K562 (cell line): ENCODE results near the gene GKAP1. TPM values are rescaled to one million over a fixed set of nuclear protein-coding genes. Genes with fewer than 3 reads are reported as not detected.

Source experiments
- ATAC-seq: fragments of 200-7000 bp; cut with Tn5 transposase; 3 replicates; pipeline ENCODE4 v1.9.1; 2020; ENCODE audit warnings: moderate library complexity
- BruUV-seq: library from RNA; stranded (reverse); fragments of 400-500 nt; replicated peaks from 2 replicates; lab custom pipeline; 2021; lab: Mats Ljungman, UMichigan
- CTCF ChIA-PET: fragments of 300-600 bp; formaldehyde crosslinking; extraction: SDS; loops from one replicate; lab custom pipeline; 2021; ENCODE audit warnings: low intra/inter-chr PET ratio; lab: Yijun Ruan, JAX
- POLR2A ChIA-PET: fragments of 300-600, 350-650 bp; sonication (Branson Sonifier 250); formaldehyde crosslinking; extraction: SDS; loops from one replicate; lab custom pipeline; 2021; ENCODE audit warnings: antibody characterized with exemption, inconsistent platforms; lab: Yijun Ruan, JAX
- DNase-seq, 4 experiments: peaks; one replicate each; pipeline versions ENCODE4 v3.0.0 to v3.0.0-alpha.2; 2011 to 2018; ENCODE audit warnings: low spot score in 3 of 4, mixed read lengths in 3 of 4; ENCODE audit errors: extremely low read depth in 1 of 4
- FAIRE-seq: peaks from 2 replicates; lab custom pipeline; 2011; peaks lifted over from hg19 to GRCh38; lab: Jason Lieb, UNC
- H2AFZ ChIP-seq: 2 replicates; pipeline ENCODE4 v1.6.0; 2011; ENCODE audit warnings: low read depth, low read length, control low read depth, inconsistent platforms
- H3K27ac ChIP-seq: fragments of 200-600 bp; 3 replicates; pipeline ENCODE4 v1.8.0; 2011; ENCODE audit warnings: low read depth, mild to moderate bottlenecking, control low read depth, inconsistent platforms, low read length, moderate library complexity, mixed read lengths; ENCODE audit errors: extremely low read depth
- H3K27me3 ChIP-seq, 2 experiments: fragments of 300-600 bp in 1 of 2; 2 replicates in 1 of 2; 3 replicates in 1 of 2; pipeline versions ENCODE4 v1.6.0 to v1.8.0; 2011; ENCODE audit warnings: inconsistent platforms in 2 of 2, low read length in 2 of 2, mild to moderate bottlenecking in 1 of 2, mixed read lengths in 1 of 2, moderate library complexity in 1 of 2; ENCODE audit not compliant: control insufficient read depth in 2 of 2, insufficient read depth in 2 of 2
- H3K36me3 ChIP-seq: fragments of 300-600 bp; 3 replicates; pipeline ENCODE4 v1.8.0; 2011; ENCODE audit warnings: mild to moderate bottlenecking, low read length, inconsistent platforms; ENCODE audit not compliant: control insufficient read depth, insufficient read depth
- H3K4me1 ChIP-seq, 2 experiments: fragments of 200-600 bp in 1 of 2; replicated peaks in 1 of 2; 2 replicates in 1 of 2; 3 replicates in 1 of 2; pipeline versions ENCODE4 v1.5.1 to v1.8.0; 2011; ENCODE audit warnings: inconsistent platforms in 2 of 2, low read length in 2 of 2, mild to moderate bottlenecking in 1 of 2, mixed read lengths in 1 of 2, moderate library complexity in 1 of 2; ENCODE audit not compliant: control insufficient read depth in 2 of 2, insufficient read depth in 2 of 2
- H3K4me2 ChIP-seq: 2 replicates; pipeline ENCODE4 v1.6.1; 2011; ENCODE audit warnings: low read length, control low read depth, inconsistent platforms, mixed read lengths; ENCODE audit not compliant: insufficient read depth
- H3K4me3 ChIP-seq: fragments of 200-600 bp; sonication (generic), shearing (Covaris generic); 2 replicates; pipeline ENCODE4 v1.5.1; 2016; ENCODE audit warnings: control low read depth, inconsistent platforms
- H3K79me2 ChIP-seq: fragments of 200-600 bp; 3 replicates; pipeline ENCODE4 v1.8.0; 2011; ENCODE audit warnings: low read length, inconsistent platforms; ENCODE audit not compliant: control insufficient read depth, insufficient read depth
- H3K9ac ChIP-seq, 2 experiments: 2 replicates each; pipeline versions ENCODE4 v1.6.0 to v1.6.1; 2011; ENCODE audit warnings: low read depth in 2 of 2, low read length in 2 of 2, control low read depth in 1 of 2, inconsistent platforms in 1 of 2, mild to moderate bottlenecking in 1 of 2, mixed read lengths in 1 of 2; ENCODE audit not compliant: insufficient read depth in 1 of 2
- H3K9me1 ChIP-seq: one replicate; pipeline ENCODE4 v1.6.0; 2011; ENCODE audit warnings: inconsistent platforms, mild to moderate bottlenecking, low read length, moderate library complexity; ENCODE audit not compliant: control insufficient read depth, insufficient read depth
- H3K9me3 ChIP-seq: replicated peaks from 2 replicates; pipeline ENCODE4 v1.5.1; 2011; ENCODE audit warnings: low read depth, low read length, inconsistent platforms; ENCODE audit not compliant: control insufficient read depth, insufficient read depth
- H4K20me1 ChIP-seq: replicated peaks from 2 replicates; pipeline ENCODE4 v1.6.1; 2011; ENCODE audit warnings: low read length, inconsistent platforms, mixed read lengths; ENCODE audit not compliant: control insufficient read depth, insufficient read depth
- ATF6 ChIP-seq: sonication (generic); formaldehyde crosslinking; IDR thresholded peaks from 2 replicates; pipeline ENCODE4 v1.4.0; 2020; ENCODE audit warnings: mild to moderate bottlenecking, missing genetic modification reagents
- CREB1 ChIP-seq, 2 experiments: sonication (generic) in 1 of 2; formaldehyde crosslinking in 1 of 2; IDR thresholded peaks; 2 replicates each; pipeline versions ENCODE4 v1.6.1 to v1.8.0; 2012 to 2022; ENCODE audit warnings: inconsistent platforms in 1 of 2, mild to moderate bottlenecking in 1 of 2, missing genetic modification reagents in 1 of 2, moderate library complexity in 1 of 2
- CSDE1 ChIP-seq, 2 experiments: fragments of 450-650 bp; IDR thresholded peaks; 2 replicates each; pipeline ENCODE4 v1.6.1; 2016; ENCODE audit warnings: mild to moderate bottlenecking in 1 of 2
- DDX20 ChIP-seq: fragments of 450-650 bp; IDR thresholded peaks from 2 replicates; pipeline ENCODE4 v1.6.1; 2016; ENCODE audit warnings: missing genetic modification characterization, low read depth, mild to moderate bottlenecking, missing compliant biosample characterization, moderate library complexity
- ETS2 ChIP-seq: IDR thresholded peaks from 2 replicates; pipeline ENCODE4 v1.6.1; 2016; ENCODE audit warnings: borderline replicate concordance, missing genetic modification characterization, mild to moderate bottlenecking, moderate library complexity, missing compliant biosample characterization; ENCODE audit not compliant: poor library complexity, severe bottlenecking
- GATAD2A ChIP-seq: fragments of 450-650 bp; IDR thresholded peaks from 2 replicates; pipeline ENCODE4 v1.6.1; 2017
- KDM5B ChIP-seq: fragments of 200-600 bp; sonication (generic); IDR thresholded peaks from 2 replicates; pipeline ENCODE4 v1.6.1; 2012; ENCODE audit warnings: low read depth, mild to moderate bottlenecking, moderate library complexity, low read length, control low read depth, inconsistent platforms; ENCODE audit not compliant: insufficient replicate concordance
- MTA3 ChIP-seq: fragments of 450-650 bp; formaldehyde crosslinking; IDR thresholded peaks from 2 replicates; pipeline ENCODE4 v1.6.1; 2017; ENCODE audit warnings: mild to moderate bottlenecking, borderline replicate concordance
- NR0B1 ChIP-seq: fragments of 450-650 bp; IDR thresholded peaks from one replicate; pipeline ENCODE4 v1.6.1; 2018; ENCODE audit warnings: mild to moderate bottlenecking, moderate library complexity; ENCODE audit not compliant: partially characterized antibody
- POLR2A ChIP-seq: fragments of 450-650 bp; conservative IDR thresholded peaks from 2 replicates; pipeline ENCODE4 v1.6.1; 2016
- POLR2B ChIP-seq: fragments of 450-650 bp; IDR thresholded peaks from 2 replicates; pipeline ENCODE4 v1.6.1; 2018; ENCODE audit warnings: low read depth; ENCODE audit not compliant: partially characterized antibody
- SMARCA4 ChIP-seq: fragments of 450-650 bp; IDR thresholded peaks from 2 replicates; pipeline ENCODE4 v1.6.1; 2016
- SRSF3 ChIP-seq: fragments of 200-400 bp; formaldehyde crosslinking; IDR thresholded peaks from 2 replicates; pipeline ENCODE4 v1.6.1; 2016; ENCODE audit warnings: mild to moderate bottlenecking, low read length, moderate library complexity; ENCODE audit not compliant: insufficient read depth
- ZNF134 ChIP-seq: fragments of 250-450 bp; sonication (Bioruptor Pico); conservative IDR thresholded peaks from 2 replicates; pipeline ENCODE4 v1.4.0; 2020
- ZNF408 ChIP-seq: fragments of 250-450 bp; sonication (Bioruptor Pico); IDR thresholded peaks from 2 replicates; pipeline ENCODE4 v1.4.0; 2020; ENCODE audit warnings: low read depth, mild to moderate bottlenecking, moderate library complexity
- ZNF696 ChIP-seq: fragments of 250-450 bp; sonication (Bioruptor Pico); conservative IDR thresholded peaks from 2 replicates; pipeline ENCODE4 v1.4.0; 2020; ENCODE audit warnings: mild to moderate bottlenecking, moderate library complexity
- ZSCAN29 ChIP-seq: fragments of 450-650 bp; IDR thresholded peaks from 2 replicates; pipeline ENCODE4 v1.6.1; 2017
- WGBS: fragments of 100-300 bp; shearing (Covaris generic); methylation state at CpG from one replicate; pipeline ENCODE4 v1.1.6; 2016; ENCODE audit warnings: low coverage, mixed read lengths; ENCODE audit not compliant: insufficient coverage; ENCODE audit errors: missing lambda C conversion rate; 5-methylcytosine and 5-hydroxymethylcytosine counted together
- in situ Hi-C: fragments of 300-500 bp; cut with MboI; formaldehyde crosslinking; loops from 4 replicates; pipeline ENCODE4 v1.15.0; 2018; ENCODE audit warnings: inconsistent platforms, mixed read lengths
- intact Hi-C: fragments of 100-400 bp; cut with micrococcal nuclease; formaldehyde crosslinking; loops from 2 replicates; pipeline ENCODE4 v1.14.2; 2022
- polyA plus RNA-seq, 8 experiments: library from polyadenylated mRNA; depleted of rRNA in 4 of 8; stranded (reverse) in 5 of 8; unstranded in 3 of 8; fragments of >200 nt; fragmentation: Nextera tagmentation in 2 of 8; fragmentation: Illumina TruSeq in 1 of 8; extraction: Ambion mirVana in 2 of 8; extraction: Trizol in 1 of 8; gene quantifications; 2 replicates each; pipeline versions ENCODE4 v1.2.1 to v1.2.3, GENCODE V29; 2011 to 2014; ENCODE audit warnings: inconsistent platforms in 1 of 8, missing spikeins in 1 of 8
- total RNA-seq, 7 experiments: library from RNA; depleted of rRNA in 6 of 7; stranded (reverse); fragments of >200 nt in 6 of 7; fragmentation: Illumina TruSeq in 2 of 7; extraction: Trizol in 2 of 7; gene quantifications; 2 replicates each; pipeline versions ENCODE4 v1.2.1 to v1.2.3, GENCODE V29; 2011 to 2021; ENCODE audit warnings: low replicate concordance in 1 of 7
- TF ChIP-seq, protein P1 (sequence below): fragments of 250-450 bp; sonication (Bioruptor Pico); IDR thresholded peaks from 2 replicates; pipeline ENCODE4 v1.8.0; 2021; ENCODE audit warnings: mild to moderate bottlenecking, moderate library complexity

The GKAP1 gene
- total and polyA plus RNA-seq, 9 of the 15 experiments (the other 6 are each of a cell fraction or from before 2014, with no cell fraction given): 1.0 to 3.8 (median 2.7) TPM

DNA sequence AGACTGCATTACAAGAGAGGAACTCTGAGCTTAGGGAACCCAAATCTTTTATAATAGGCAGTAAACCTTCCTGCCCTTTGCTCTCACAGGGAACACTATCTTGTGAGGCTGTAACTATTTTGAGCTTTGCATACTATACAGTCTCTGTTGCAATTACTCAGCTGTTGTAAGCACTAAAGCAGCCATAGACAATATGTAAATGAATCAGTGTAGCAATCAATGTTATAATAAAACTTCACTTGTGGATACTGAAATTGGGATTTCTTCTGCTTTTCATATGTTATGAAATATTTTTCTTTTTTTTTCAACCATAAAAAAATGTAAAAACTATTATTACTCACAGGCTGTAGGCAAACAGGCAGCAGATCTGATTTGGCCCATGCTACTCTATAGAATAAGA lies 93.1 kb downstream of the GKAP1 start (continued):
- TF ChIP-seq ZNF696 (CRISPR knock-in tag): no peak
- no peak for TF ChIP-seq SMARCA4
- TF ChIP-seq ZNF134 (CRISPR knock-in tag): no peak
- TF ChIP-seq CREB1 (IDR thresholded peaks at IDR 0.05): no peak
- no peak for TF ChIP-seq CREB1 (CRISPR knock-in tag; IDR thresholded peaks at IDR 0.05)
- TF ChIP-seq, protein P1, sequence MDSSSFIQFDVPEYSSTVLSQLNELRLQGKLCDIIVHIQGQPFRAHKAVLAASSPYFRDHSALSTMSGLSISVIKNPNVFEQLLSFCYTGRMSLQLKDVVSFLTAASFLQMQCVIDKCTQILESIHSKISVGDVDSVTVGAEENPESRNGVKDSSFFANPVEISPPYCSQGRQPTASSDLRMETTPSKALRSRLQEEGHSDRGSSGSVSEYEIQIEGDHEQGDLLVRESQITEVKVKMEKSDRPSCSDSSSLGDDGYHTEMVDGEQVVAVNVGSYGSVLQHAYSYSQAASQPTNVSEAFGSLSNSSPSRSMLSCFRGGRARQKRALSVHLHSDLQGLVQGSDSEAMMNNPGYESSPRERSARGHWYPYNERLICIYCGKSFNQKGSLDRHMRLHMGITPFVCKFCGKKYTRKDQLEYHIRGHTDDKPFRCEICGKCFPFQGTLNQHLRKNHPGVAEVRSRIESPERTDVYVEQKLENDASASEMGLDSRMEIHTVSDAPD: no peak
- no peak for TF ChIP-seq CSDE1 (IDR thresholded peaks at IDR 0.05)
- TF ChIP-seq ZNF408: no peak
- TF ChIP-seq MTA3: no peak
- no peak for TF ChIP-seq POLR2A
- TF ChIP-seq POLR2B: no peak

- no peaks in the 10 kb centered on the region for H3K4me1 ChIP-seq
- no peaks in the 10 kb centered on the region for H3K27me3 ChIP-seq
- no peak overlapping the region for H3K4me3 ChIP-seq
- POLR2A ChIA-PET: interaction anchor here (0.6 to 1.8 kb wide), 3 partner anchors 13 to 15 kb away, joined by 3 to 5 read pairs (median 4); partner anchors contain the start of gene UBQLN1
- in situ Hi-C loops: no loop called here
- FAIRE-seq (no peak), ATAC-seq (no peak), DNase-seq (no peak)
- H3K9me1 ChIP-seq: no peaks in the 10 kb centered on the region
- CTCF ChIA-PET: no interaction called here
- BruUV-seq: no TSS peak
- no peak overlapping the region for H3K9ac ChIP-seq
- H3K4me2 ChIP-seq: no peak overlapping the region
- no peaks in the 10 kb centered on the region for H4K20me1 ChIP-seq
- H3K27ac ChIP-seq: no peak overlapping the region
- H2AFZ ChIP-seq: no peak overlapping the region
- H3K79me2 ChIP-seq: no peaks in the 10 kb centered on the region
- no peaks in the 10 kb centered on the region for H3K9me3 ChIP-seq
- 7% methylated on average over 2 of the region's 2 CpGs for WGBS
- intact Hi-C loops: no loop called here
- no peaks in the 10 kb centered on the region for H3K36me3 ChIP-seq
- TF ChIP-seq ZSCAN29: no peak
- no peak for TF ChIP-seq GATAD2A
- no peak for TF ChIP-seq KDM5B
- no peak for TF ChIP-seq SMARCA4
- TF ChIP-seq NR0B1: no peak
- TF ChIP-seq ATF6: no peak
- TF ChIP-seq DDX20 (tag): no peak
- TF ChIP-seq SRSF3: no peak
- no peak for TF ChIP-seq ETS2
These were observed 94.7 kb downstream of the GKAP1 start for GRCh38 chr9:83722726-83723495.
